Activated gamma-delta T cell treated with Interleukin-2 at 50 U/mL for 16 hours (primary cell): Measurements from ENCODE around the gene IFI6.
A peak's percentile ranks its signal among the peaks of the same experiment; 100 is the strongest.
"Not testable (repeated sequence)": the region's sequence is repeated elsewhere in the genome, so short reads cannot be mapped to it uniquely, and the experiment has no call there.

ENCODE experiments used
- DNase-seq: peaks from one replicate; pipeline ENCODE4 v3.0.0-alpha.2; 2020

IFI6 gene

GRCh38 chr1:27671964-27672749 lies at the start of gene IFI6:
IFI6 (minus strand) TSS chr1:27672192; CDS start chr1:27669314, 2,878 bp downstream.
- peak; percentile 67 for DNase-seq

GRCh38 chr1:27719286-27720251 lies 47.6 kb upstream of the IFI6 start:
- no peak for DNase-seq

GRCh38 chr1:27716262-27716895 lies 44.4 kb upstream of the IFI6 start:
- no peak for DNase-seq

GRCh38 chr1:27713869-27714513 lies 42.0 kb upstream of the IFI6 start:
- DNase-seq, result no peak

GRCh38 chr1:27713139-27713725 lies 41.2 kb upstream of the IFI6 start:
- no peak for DNase-seq

GRCh38 chr1:27710574-27710973 lies 38.6 kb upstream of the IFI6 start:
- no peak for DNase-seq

GRCh38 chr1:27705545-27705944 lies 33.6 kb upstream of the IFI6 start:
- DNase-seq, result no peak

- DNase-seq, result no peak
Observed at GRCh38 chr1:27704958-27705357, 33.0 kb upstream of the IFI6 start.

- DNase-seq, result not testable (repeated sequence)
Observed at GRCh38 chr1:27696835-27697234, 24.8 kb upstream of the IFI6 start.

- DNase-seq, result no peak
Observed at GRCh38 chr1:27690183-27690582, 18.2 kb upstream of the IFI6 start.

- DNase-seq, result no peak
Observed at GRCh38 chr1:27689423-27690173, 17.6 kb upstream of the IFI6 start.

GRCh38 chr1:27687906-27688305 lies 15.9 kb upstream of the IFI6 start:
- DNase-seq, result no peak

- DNase-seq, result no peak
Observed at GRCh38 chr1:27686223-27686990, 14.4 kb upstream of the IFI6 start.

GRCh38 chr1:27684176-27684575 lies 12.2 kb upstream of the IFI6 start:
- DNase-seq, result no peak

- DNase-seq, result no peak
Observed at GRCh38 chr1:27682351-27682944, 10.5 kb upstream of the IFI6 start.

GRCh38 chr1:27681580-27681979 lies 9.6 kb upstream of the IFI6 start:
- not testable (repeated sequence) for DNase-seq

GRCh38 chr1:27680225-27680791 lies 8.3 kb upstream of the IFI6 start:
- not testable (repeated sequence) for DNase-seq

GRCh38 chr1:27678747-27679146 lies 6.8 kb upstream of the IFI6 start:
- no peak for DNase-seq

- DNase-seq, result no peak
Observed at GRCh38 chr1:27676410-27676809, 4.4 kb upstream of the IFI6 start.

GRCh38 chr1:27672750-27673112 lies 739 bp upstream of the IFI6 start:
- no peak for DNase-seq
